ENCODE measurements around the gene UNC119B.

The UNC119B gene

DNA sequence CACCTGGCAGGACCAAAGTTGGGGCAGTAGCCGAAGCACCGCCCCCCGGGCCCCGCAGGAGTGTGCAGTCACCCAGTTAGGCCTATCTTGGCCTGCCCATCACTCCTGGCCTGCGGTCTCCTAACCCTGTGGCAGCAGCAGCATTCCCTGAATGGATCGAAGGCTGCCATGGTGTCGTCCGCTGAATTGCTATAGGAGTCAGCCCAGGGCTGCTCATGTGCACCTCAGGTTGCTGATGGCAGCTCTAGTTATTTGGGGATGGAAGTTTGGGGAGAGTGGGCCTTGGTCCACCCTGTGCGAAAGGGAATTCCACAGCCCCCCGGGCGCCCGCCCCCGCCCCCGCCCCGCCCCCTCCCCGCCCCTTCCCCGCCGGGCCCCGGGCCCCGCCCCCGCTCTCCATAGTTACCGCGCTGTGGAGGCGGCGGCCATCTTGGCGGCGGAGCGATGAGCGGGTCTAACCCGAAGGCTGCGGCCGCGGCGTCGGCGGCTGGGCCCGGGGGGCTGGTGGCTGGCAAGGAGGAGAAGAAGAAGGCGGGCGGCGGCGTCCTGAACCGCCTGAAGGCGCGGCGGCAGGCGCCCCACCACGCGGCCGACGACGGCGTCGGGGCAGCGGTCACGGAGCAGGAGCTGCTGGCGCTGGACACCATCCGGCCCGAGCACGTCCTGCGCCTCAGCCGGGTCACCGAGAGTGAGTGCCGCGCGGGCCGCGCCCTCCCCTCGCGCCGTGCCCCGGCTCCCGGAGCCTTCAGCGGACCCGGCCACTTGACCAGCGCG, at the start of gene UNC119B:
TSS of gene UNC119B (plus strand) at position 428 of the 774 bp plus-strand sequence. CDS start at position 445, 17 bp downstream.
- H3K27ac ChIP-seq, result peak within 1 kb of the TSS; percentile 89
- TF ChIP-seq ZFX (IDR thresholded peaks at IDR 0.05), result peak; percentile 83
- TF ChIP-seq, protein P1, sequence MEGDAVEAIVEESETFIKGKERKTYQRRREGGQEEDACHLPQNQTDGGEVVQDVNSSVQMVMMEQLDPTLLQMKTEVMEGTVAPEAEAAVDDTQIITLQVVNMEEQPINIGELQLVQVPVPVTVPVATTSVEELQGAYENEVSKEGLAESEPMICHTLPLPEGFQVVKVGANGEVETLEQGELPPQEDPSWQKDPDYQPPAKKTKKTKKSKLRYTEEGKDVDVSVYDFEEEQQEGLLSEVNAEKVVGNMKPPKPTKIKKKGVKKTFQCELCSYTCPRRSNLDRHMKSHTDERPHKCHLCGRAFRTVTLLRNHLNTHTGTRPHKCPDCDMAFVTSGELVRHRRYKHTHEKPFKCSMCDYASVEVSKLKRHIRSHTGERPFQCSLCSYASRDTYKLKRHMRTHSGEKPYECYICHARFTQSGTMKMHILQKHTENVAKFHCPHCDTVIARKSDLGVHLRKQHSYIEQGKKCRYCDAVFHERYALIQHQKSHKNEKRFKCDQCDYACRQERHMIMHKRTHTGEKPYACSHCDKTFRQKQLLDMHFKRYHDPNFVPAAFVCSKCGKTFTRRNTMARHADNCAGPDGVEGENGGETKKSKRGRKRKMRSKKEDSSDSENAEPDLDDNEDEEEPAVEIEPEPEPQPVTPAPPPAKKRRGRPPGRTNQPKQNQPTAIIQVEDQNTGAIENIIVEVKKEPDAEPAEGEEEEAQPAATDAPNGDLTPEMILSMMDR (conservative IDR thresholded peaks at IDR 0.05), result no peak

DNA sequence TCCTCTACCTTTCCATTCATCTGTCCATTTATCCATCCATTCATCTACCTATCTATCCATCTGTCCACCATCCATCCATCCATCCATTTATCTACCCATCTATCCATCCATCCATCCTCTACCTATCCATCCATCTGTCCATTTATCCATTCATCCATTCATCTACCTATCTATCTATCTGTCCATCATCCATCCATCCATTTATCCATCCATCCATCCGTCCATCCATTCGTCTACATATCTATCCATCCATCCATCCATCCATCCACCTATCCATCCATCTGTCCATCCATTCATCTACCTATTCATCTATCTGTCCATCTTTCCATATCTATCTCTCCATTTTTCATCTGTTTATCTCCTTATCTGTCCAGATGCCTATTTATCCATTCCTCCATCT, 48.8 kb upstream of the UNC119B start:
- H3K27ac ChIP-seq, result no peak overlapping the region
- no peak for TF ChIP-seq ZFX (IDR thresholded peaks at IDR 0.05)
- TF ChIP-seq, protein P1 (conservative IDR thresholded peaks at IDR 0.05), result no peak

DNA sequence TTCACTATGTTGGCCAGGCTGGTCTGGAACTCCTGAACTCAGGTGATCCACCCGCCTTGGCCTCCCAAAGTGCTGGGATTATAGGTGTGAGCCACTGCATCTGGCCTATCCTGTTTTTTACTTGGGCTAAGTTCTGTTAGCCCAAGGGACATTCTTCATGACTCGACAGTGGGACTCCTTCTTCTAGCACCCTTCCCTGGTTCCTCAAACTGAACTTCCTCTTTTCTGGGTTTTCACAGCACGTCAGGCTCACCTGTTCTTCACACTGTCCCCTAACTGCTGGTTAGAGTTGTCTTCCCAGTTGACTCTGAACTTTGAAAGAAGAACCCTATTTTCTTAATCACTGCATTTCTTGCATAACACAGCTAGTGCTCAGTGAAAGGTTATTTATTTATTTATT, 47.4 kb upstream of the UNC119B start:
- TF ChIP-seq, protein P1 (conservative IDR thresholded peaks at IDR 0.05), result no peak
- TF ChIP-seq ZFX (IDR thresholded peaks at IDR 0.05), result no peak
- H3K27ac ChIP-seq, result no peak overlapping the region

DNA sequence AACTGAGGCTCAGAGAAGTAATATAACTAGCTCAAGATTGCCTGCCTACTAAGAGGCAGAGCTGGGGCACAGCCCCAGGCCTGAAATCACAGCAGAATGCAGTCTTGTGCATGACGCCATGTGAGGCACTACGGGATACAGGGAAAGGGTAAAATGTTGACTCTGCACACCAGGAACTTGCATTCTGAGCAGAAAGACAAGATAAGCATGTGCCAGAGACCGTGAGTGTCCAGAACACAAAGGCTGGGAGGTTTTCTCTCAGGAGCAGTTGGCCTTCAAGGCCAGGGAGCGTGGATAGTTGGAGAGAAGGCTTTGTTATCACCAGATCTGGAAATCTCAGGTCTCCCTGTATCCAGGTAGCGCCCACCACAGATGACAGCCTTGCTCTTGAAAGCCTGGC, 46.5 kb upstream of the UNC119B start:
- no peak for TF ChIP-seq ZFX (IDR thresholded peaks at IDR 0.05)
- TF ChIP-seq, protein P1 (conservative IDR thresholded peaks at IDR 0.05), result no peak
- H3K27ac ChIP-seq, result no peak overlapping the region; the same call in 1 of the 2 replicates

DNA sequence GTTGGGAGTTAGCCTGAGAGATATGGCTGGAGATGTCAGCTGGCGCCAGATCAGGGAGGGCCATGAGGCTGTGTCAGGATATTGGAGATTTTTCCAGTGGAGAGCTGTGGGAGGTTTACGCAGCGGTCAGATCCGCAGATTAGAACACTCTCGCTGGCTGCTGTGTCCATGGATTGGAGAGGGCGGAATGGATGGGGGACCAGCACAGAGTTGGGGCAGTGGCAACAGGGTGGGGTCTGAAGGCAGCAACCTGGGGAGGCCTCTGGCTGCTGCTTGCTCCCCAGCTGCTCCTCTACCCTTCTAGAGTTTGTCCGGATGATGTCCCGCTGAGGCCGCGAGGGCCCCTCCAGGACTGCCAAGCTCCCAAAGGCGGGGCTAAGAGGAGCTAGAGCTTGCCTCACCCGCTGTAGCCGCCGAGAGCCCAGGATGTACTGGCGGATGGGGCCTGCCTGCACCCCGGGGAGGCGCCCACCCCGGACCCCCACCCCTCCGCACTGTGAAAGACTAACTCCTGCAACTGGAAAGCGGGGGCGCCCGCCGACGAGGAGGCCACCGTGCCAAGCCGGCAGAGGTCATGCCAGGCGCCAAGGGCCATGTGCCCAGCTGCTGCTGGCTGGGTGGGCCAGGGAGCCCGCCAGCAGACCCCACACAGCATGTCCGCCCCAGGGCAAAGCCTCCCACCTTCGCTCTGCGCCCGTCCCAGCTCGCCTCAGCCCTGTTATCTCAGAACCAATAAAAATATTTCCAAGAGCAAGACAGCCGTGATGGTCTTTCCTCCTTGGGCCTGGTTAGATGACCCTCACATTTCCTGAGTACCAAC, 43.5 kb upstream of the UNC119B start:
- TF ChIP-seq, protein P1 (conservative IDR thresholded peaks at IDR 0.05), result no peak
- no peak for TF ChIP-seq ZFX (IDR thresholded peaks at IDR 0.05)
- H3K27ac ChIP-seq, result no peak overlapping the region

DNA sequence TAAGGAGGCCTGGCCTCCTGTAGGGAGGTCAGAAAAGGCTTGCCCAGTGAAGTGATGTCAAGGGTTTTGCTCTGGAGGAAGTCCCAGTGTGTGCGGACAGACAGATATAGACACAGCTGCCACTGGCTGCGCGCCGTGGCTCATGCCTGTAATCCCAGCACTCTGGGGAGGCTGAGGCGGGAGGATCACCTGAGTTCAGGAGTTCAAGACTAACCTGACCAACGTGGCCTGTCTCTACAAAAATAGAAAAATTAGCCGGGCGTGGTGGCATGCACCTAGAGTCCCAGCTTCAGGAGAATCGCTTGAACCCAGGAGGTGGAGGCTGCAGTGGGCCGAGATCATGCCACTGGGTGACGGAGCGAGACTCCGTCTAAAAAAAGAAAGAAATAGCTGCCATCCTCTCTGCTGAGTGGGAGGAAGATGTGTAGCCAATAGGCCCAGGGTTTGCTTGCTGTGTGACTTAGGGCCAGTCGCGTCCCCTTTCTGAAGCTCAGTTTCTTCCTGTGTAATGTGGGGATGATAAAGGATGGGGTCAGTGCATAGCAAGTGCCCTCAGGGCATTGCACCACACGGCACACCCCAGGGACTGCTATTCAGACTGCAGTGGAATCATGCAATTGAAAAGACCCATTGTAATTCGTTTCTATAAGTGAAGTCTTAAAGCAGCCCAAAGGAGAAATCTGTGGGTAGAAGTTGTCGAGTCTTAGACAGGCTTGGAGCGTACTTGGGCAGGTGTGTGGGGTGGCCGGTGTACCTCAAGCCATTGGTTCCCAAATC, 42.0 kb upstream of the UNC119B start:
- no peak overlapping the region for H3K27ac ChIP-seq
- TF ChIP-seq, protein P1 (conservative IDR thresholded peaks at IDR 0.05), result no peak
- no peak for TF ChIP-seq ZFX (IDR thresholded peaks at IDR 0.05)
